Progenitor cell of endocrine pancreas (in vitro differentiated cells): ENCODE measurements around the gene HEPH. TPM values are rescaled to one million over a fixed set of nuclear protein-coding genes. Genes with fewer than 3 reads are reported as not detected.
A peak's percentile ranks its signal among the peaks of the same experiment; 100 is the strongest.
"Not testable (repeated sequence)": the region's sequence is repeated elsewhere in the genome, so short reads cannot be mapped to it uniquely, and the experiment has no call there.

Experiments used
- DNase-seq: peaks from one replicate; pipeline ENCODE4 v3.0.0; 2021; ENCODE audit warnings: low spot score; ENCODE audit not compliant: unreplicated experiment
- H3K27ac Mint-ChIP-seq: 2 replicates; pipeline ENCODE4 v1.8.0; 2021; ENCODE audit warnings: mild to moderate bottlenecking, moderate library complexity, mixed read lengths
- H3K27me3 Mint-ChIP-seq: 2 replicates; pipeline ENCODE4 v1.8.0; 2021; ENCODE audit warnings: mixed read lengths
- H3K36me3 Mint-ChIP-seq: 2 replicates; pipeline ENCODE4 v1.8.0; 2022; ENCODE audit warnings: mixed read lengths; ENCODE audit not compliant: insufficient read depth
- H3K4me1 Mint-ChIP-seq: 2 replicates; pipeline ENCODE4 v1.8.0; 2021; ENCODE audit warnings: low read depth, mixed read lengths
- H3K4me3 Mint-ChIP-seq: 2 replicates; pipeline ENCODE4 v1.8.0; 2021; ENCODE audit warnings: low read depth, mild to moderate bottlenecking, moderate library complexity, mixed read lengths
- H3K9me3 Mint-ChIP-seq: 2 replicates; pipeline ENCODE4 v1.8.0; 2021; ENCODE audit warnings: low read depth, mixed read lengths
- CTCF ChIP-seq: fragments of 200-600 bp; sonication (generic); IDR thresholded peaks from one replicate; pipeline ENCODE4 v1.5.0; 2021; ENCODE audit warnings: antibody characterized with exemption, mild to moderate bottlenecking; ENCODE audit not compliant: unreplicated experiment
- long read RNA-seq: library from polyadenylated mRNA; unstranded; transcript quantifications from one replicate; pipeline ENCODE4 v2.0.0, GENCODE V29; 2020
- total RNA-seq: library from RNA; stranded (reverse); gene quantifications from 2 replicates; pipeline ENCODE4 v1.2.1, GENCODE V29; 2021

HEPH gene
- 91.8 and 92.4 TPM in 2 replicates for total RNA-seq
- long read RNA-seq, full-length matches to known transcripts, result 24 of 248 reads
- long read RNA-seq, partial matches to known transcripts, result 80 of 248 reads
- long read RNA-seq, other reads (novel, unspliced or antisense), result 144 of 248 reads

GRCh38 chrX:66163849-66164411 lies at the start of gene HEPH:
HEPH (plus strand) TSS chrX:66164247; CDS start chrX:66170571, 6,324 bp downstream.
- peak within 1 kb of the TSS; percentile 96 for H3K27ac Mint-ChIP-seq
- H3K36me3 Mint-ChIP-seq, result peaks cover 3% of the 10 kb centered on the region
- TF ChIP-seq CTCF, result no peak
- H3K4me3 Mint-ChIP-seq, result peak within 1 kb of the TSS; percentile 88
- no peaks in the 10 kb centered on the region for H3K27me3 Mint-ChIP-seq
- peaks cover 11% of the 10 kb centered on the region for H3K9me3 Mint-ChIP-seq
- DNase-seq, result no peak
- peaks cover 5% of the 10 kb centered on the region for H3K4me1 Mint-ChIP-seq

- not testable (repeated sequence) for H3K36me3 Mint-ChIP-seq, H3K4me3 Mint-ChIP-seq, DNase-seq, H3K4me1 Mint-ChIP-seq, H3K27me3 Mint-ChIP-seq, H3K27ac Mint-ChIP-seq
- peaks cover 46% of the 10 kb centered on the region for H3K9me3 Mint-ChIP-seq
Measured at GRCh38 chrX:66118722-66119121, 45.3 kb upstream of the HEPH start.

GRCh38 chrX:66121354-66121753 lies 42.7 kb upstream of the HEPH start:
- H3K27ac Mint-ChIP-seq, H3K36me3 Mint-ChIP-seq, H3K4me3 Mint-ChIP-seq, DNase-seq, H3K4me1 Mint-ChIP-seq, H3K27me3 Mint-ChIP-seq: not testable (repeated sequence)
- peaks cover 51% of the 10 kb centered on the region for H3K9me3 Mint-ChIP-seq

DNA sequence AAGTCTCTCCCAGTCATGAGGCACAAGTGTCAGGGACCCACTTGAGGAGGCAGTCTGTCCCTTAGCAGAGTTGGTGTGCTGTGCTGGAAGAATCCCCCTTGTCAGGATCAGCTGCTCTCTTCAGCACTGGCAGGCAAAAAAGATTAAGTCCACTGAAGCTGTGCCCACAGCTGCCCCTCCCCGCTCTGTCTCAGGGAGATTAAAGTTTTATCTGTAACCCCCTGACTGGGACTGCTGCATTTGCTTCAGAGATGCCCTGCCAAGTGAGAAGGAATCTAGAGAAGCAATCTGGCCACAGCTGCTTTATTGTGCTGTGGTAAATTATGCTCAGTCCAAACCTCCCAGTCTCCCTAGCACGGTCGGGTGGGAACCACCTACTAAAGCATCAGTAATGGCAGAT lies 37.4 kb upstream of the HEPH start:
- Mint-ChIP-seq H3K4me3 (no peak overlapping the region), H3K4me1 (no peaks in the 10 kb centered on the region), H3K36me3 (peaks cover 2% of the 10 kb centered on the region), H3K27ac (no peak overlapping the region), H3K9me3 (peaks cover 45% of the 10 kb centered on the region), H3K27me3 (no peaks in the 10 kb centered on the region)
- DNase-seq, result no peak
- no peak for TF ChIP-seq CTCF

- H3K9me3 Mint-ChIP-seq, result peaks cover 23% of the 10 kb centered on the region
- H3K4me1 Mint-ChIP-seq, result no peaks in the 10 kb centered on the region
Measured at GRCh38 chrX:66130469-66130868, 33.6 kb upstream of the HEPH start.

DNA sequence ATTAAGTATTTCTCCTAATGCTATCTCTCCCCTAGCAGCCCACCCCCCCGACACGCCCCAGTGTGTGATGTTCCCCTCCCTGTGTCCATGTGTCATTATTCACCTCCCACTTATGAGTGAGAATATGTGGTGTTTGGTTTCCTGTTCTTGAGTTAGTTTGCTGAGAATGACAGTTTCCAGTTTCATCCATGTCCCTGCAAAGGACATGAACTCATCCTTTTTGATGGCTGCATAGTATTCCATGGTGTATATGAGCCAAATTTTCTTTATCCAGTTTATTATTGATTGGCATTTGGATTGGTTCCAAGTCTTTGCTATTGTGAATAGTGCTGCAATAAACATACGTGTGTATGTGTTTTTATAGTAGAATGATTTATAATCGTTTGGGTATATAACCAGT lies 28.8 kb upstream of the HEPH start:
- H3K4me3 Mint-ChIP-seq, H3K4me1 Mint-ChIP-seq, H3K36me3 Mint-ChIP-seq, DNase-seq, H3K27ac Mint-ChIP-seq, H3K27me3 Mint-ChIP-seq: not testable (repeated sequence)
- H3K9me3 Mint-ChIP-seq, result peaks cover 18% of the 10 kb centered on the region

More at GRCh38 chrX:66130469-66130868, 33.6 kb upstream of the HEPH start:
- Mint-ChIP-seq H3K36me3 (no peaks in the 10 kb centered on the region), H3K27ac (no peak overlapping the region), H3K4me3 (no peak overlapping the region), H3K27me3 (no peaks in the 10 kb centered on the region)
- no peak for DNase-seq
- no peak for TF ChIP-seq CTCF

- no peaks in the 10 kb centered on the region for H3K27me3 Mint-ChIP-seq
- H3K36me3 Mint-ChIP-seq, result no peaks in the 10 kb centered on the region
- no peaks in the 10 kb centered on the region for H3K4me1 Mint-ChIP-seq
- TF ChIP-seq CTCF, result no peak
- no peak overlapping the region for H3K27ac Mint-ChIP-seq
- H3K4me3 Mint-ChIP-seq, result no peak overlapping the region
- peaks cover 15% of the 10 kb centered on the region for H3K9me3 Mint-ChIP-seq
- no peak for DNase-seq
Measured at GRCh38 chrX:66142351-66142750, 21.7 kb upstream of the HEPH start.
